OCI-LY7 (cell line): ENCODE measurements around the gene NBEAL1. TPM values are rescaled to one million over a fixed set of nuclear protein-coding genes. Genes with fewer than 3 reads are reported as not detected.

Experiments
- BruUV-seq: library from RNA; stranded (reverse); fragments of 400-500 nt; replicated peaks from 2 replicates; lab custom pipeline; 2021; lab: Mats Ljungman, UMichigan
- CTCF ChIA-PET: fragments of 300-600 bp; sonication (Branson Sonifier 250); formaldehyde crosslinking; loops from one replicate; lab custom pipeline; 2022; ENCODE audit warnings: antibody characterized with exemption; ENCODE audit not compliant: unreplicated experiment; lab: Charles Lee
- POLR2A ChIA-PET: fragments of 300-600 bp; sonication (Branson Sonifier 250); formaldehyde crosslinking; loops from one replicate; lab custom pipeline; 2022; ENCODE audit warnings: antibody characterized with exemption; lab: Charles Lee
- DNase-seq: peaks from one replicate; pipeline ENCODE4 v3.0.0-alpha.2; 2015; ENCODE audit warnings: low spot score
- H2AFZ ChIP-seq: fragments of 200-600 bp; sonication (generic), shearing (Covaris generic); 2 replicates; pipeline ENCODE4 v1.6.1; 2014; ENCODE audit warnings: mild to moderate bottlenecking, antibody characterized with exemption, low read length, moderate library complexity
- H3K27ac ChIP-seq: fragments of 200-600 bp; sonication (generic); 2 replicates; pipeline ENCODE4 v1.5.1; 2014; ENCODE audit warnings: mixed run types, low read depth, mild to moderate bottlenecking, moderate library complexity, low read length, inconsistent platforms; ENCODE audit not compliant: poor library complexity, severe bottlenecking
- H3K36me3 ChIP-seq: fragments of 200-600 bp; sonication (generic); 2 replicates; pipeline ENCODE4 v1.6.1; 2014; ENCODE audit warnings: mild to moderate bottlenecking, antibody characterized with exemption, low read length, moderate library complexity, mixed read lengths; ENCODE audit not compliant: insufficient read depth
- H3K4me1 ChIP-seq: fragments of 200-600 bp; sonication (generic); 2 replicates; pipeline ENCODE4 v1.5.1; 2014; ENCODE audit warnings: mild to moderate bottlenecking, low read length; ENCODE audit not compliant: insufficient read depth, poor library complexity, severe bottlenecking
- H3K4me2 ChIP-seq: fragments of 200-600 bp; sonication (generic); 2 replicates; pipeline ENCODE4 v1.6.1; 2014; ENCODE audit warnings: mild to moderate bottlenecking, low read length
- H3K4me3 ChIP-seq: fragments of 200-600 bp; sonication (generic); 2 replicates; pipeline ENCODE4 v1.5.1; 2014; ENCODE audit warnings: mild to moderate bottlenecking, low read depth, low read length; ENCODE audit not compliant: poor library complexity, severe bottlenecking
- H3K79me2 ChIP-seq: fragments of 200-600 bp; sonication (generic); 2 replicates; pipeline ENCODE4 v1.6.1; 2016; ENCODE audit warnings: low read depth, mild to moderate bottlenecking, low read length, moderate library complexity, mixed read lengths; ENCODE audit not compliant: insufficient read depth
- H3K9me2 ChIP-seq: fragments of 200-600 bp; sonication (generic); 2 replicates; pipeline ENCODE4 v1.6.1; 2016; ENCODE audit warnings: mild to moderate bottlenecking, low read length, mixed read lengths; ENCODE audit not compliant: insufficient read depth
- H3K9me3 ChIP-seq: fragments of 200-600 bp; sonication (generic); 2 replicates; pipeline ENCODE4 v1.6.1; 2014; ENCODE audit warnings: mild to moderate bottlenecking, mixed run types, low read length, mixed read lengths
- H4K20me1 ChIP-seq: fragments of 200-600 bp; sonication (generic); 2 replicates; pipeline ENCODE4 v1.6.1; 2014; ENCODE audit warnings: mild to moderate bottlenecking, antibody characterized with exemption, low read length, moderate library complexity, mixed read lengths; ENCODE audit not compliant: insufficient read depth
- CTCF ChIP-seq: fragments of 200-600 bp; sonication (generic); conservative IDR thresholded peaks from 2 replicates; pipeline ENCODE4 v1.5.1; 2014; ENCODE audit warnings: mild to moderate bottlenecking, antibody characterized with exemption, low read length, moderate library complexity, mixed read lengths
- EZH2phosphoT487 ChIP-seq: fragments of 200-600 bp; sonication (generic); IDR thresholded peaks from 2 replicates; pipeline ENCODE4 v1.6.1; 2018; ENCODE audit warnings: low read depth, borderline replicate concordance, mild to moderate bottlenecking, mixed run types, antibody characterized with exemption, low read length, moderate library complexity, mixed read lengths
- intact Hi-C: fragments of 100-400 bp; cut with micrococcal nuclease; formaldehyde crosslinking; loops from one replicate; pipeline ENCODE4 v1.10.0; 2022; ENCODE audit not compliant: unreplicated experiment
- total RNA-seq, 2 experiments: library from RNA; depleted of rRNA in 1 of 2; stranded (reverse); fragments of >200 nt in 1 of 2; shearing (Covaris generic) in 1 of 2; gene quantifications; 2 replicates each; pipeline ENCODE4 v1.2.3, GENCODE V29; 2014 to 2022

NBEAL1 gene
- total RNA-seq, 2 experiments from 2014 or later = 5.9 to 10.4 TPM

DNA sequence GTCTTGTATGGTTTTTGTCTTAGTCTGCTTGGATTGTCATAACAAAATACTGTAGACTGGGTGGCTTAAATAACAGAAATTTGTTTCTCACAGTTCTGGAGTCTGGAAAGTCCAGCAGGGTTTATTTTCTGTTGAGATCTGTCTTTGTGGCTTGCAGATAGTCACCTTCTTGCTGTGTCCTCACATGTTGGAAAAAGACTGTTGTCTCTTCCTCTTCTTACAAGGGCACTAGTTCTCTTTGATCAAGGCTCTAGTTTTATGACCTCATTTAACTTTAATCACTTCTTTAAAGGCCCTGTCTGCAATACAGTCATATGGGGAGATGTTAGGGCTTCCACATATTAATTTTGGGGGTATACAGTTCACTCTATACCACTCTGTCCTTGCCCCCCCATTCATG, 56.5 kb downstream of the NBEAL1 start:
- ChIA-PET POLR2A (no interaction called here), CTCF (no interaction called here)
- no peak overlapping the region for H3K27ac ChIP-seq
- H3K36me3 ChIP-seq = no peaks in the 10 kb centered on the region
- no TSS peak for BruUV-seq
- intact Hi-C loops = no loop called here
- no peaks in the 10 kb centered on the region for H3K9me3 ChIP-seq
- TF ChIP-seq CTCF (no peak), EZH2phosphoT487 (no peak)
- no peaks in the 10 kb centered on the region for H4K20me1 ChIP-seq
- no peak overlapping the region for H2AFZ ChIP-seq
- H3K79me2 ChIP-seq = no peaks in the 10 kb centered on the region
- no peak overlapping the region for H3K4me2 ChIP-seq
- DNase-seq = no peak
- H3K4me3 ChIP-seq = no peak overlapping the region
- no peaks in the 10 kb centered on the region for H3K9me2 ChIP-seq
- H3K4me1 ChIP-seq = no peaks in the 10 kb centered on the region

GRCh38 chr2:203072371-203072770, 57.7 kb downstream of the NBEAL1 start:
- CTCF ChIA-PET = no interaction called here
- H3K4me2 ChIP-seq = no peak overlapping the region

More at GRCh38 chr2:203072371-203072770, 57.7 kb downstream of the NBEAL1 start:
- intact Hi-C loops = no loop called here
- Histone ChIP-seq H2AFZ (no peak overlapping the region), H3K27ac (no peak overlapping the region), H4K20me1 (no peaks in the 10 kb centered on the region), H3K9me3 (no peaks in the 10 kb centered on the region), H3K4me3 (no peak overlapping the region), H3K36me3 (no peaks in the 10 kb centered on the region), H3K9me2 (no peaks in the 10 kb centered on the region), H3K79me2 (no peaks in the 10 kb centered on the region), H3K4me1 (no peaks in the 10 kb centered on the region)
- TF ChIP-seq EZH2phosphoT487 (no peak), CTCF (no peak)
- no TSS peak for BruUV-seq
- POLR2A ChIA-PET = interaction anchor here (0.6 to 1.6 kb wide), 6 partner anchors 12 to 555 kb away, joined by 3 to 4 read pairs (median 4); no protein-coding TSS in a partner anchor
- DNase-seq = no peak
